IPS-18c (cell line): ENCODE results near the gene SLC50A1.

Source experiments
- H3K4me3 ChIP-seq: 2 replicates; pipeline ENCODE4 v1.7.0; 2013; ENCODE audit warnings: low read depth, mild to moderate bottlenecking, low read length, moderate library complexity; ENCODE audit not compliant: insufficient read depth
- H3K9me3 ChIP-seq: one replicate; pipeline ENCODE4 v1.6.1; 2013; ENCODE audit warnings: mild to moderate bottlenecking, low read length, moderate library complexity; ENCODE audit not compliant: control insufficient read depth, insufficient read depth

The SLC50A1 gene

GRCh38 chr1:155174324-155175280 is 39.0 kb downstream of the SLC50A1 start:
- no peaks in the 10 kb centered on the region for H3K9me3 ChIP-seq
- H3K4me3 ChIP-seq = peak overlapping the region; percentile 64

- no peaks in the 10 kb centered on the region for H3K9me3 ChIP-seq
- peak overlapping the region; percentile 64; the same call in 1 of the 2 replicates for H3K4me3 ChIP-seq
These were observed 39.8 kb downstream of the SLC50A1 start for GRCh38 chr1:155175281-155175926.

- Histone ChIP-seq H3K4me3 (no peak overlapping the region), H3K9me3 (no peaks in the 10 kb centered on the region)
These were observed 40.3 kb downstream of the SLC50A1 start for GRCh38 chr1:155175927-155176371.

- Histone ChIP-seq H3K9me3 (no peaks in the 10 kb centered on the region), H3K4me3 (no peak overlapping the region)
These were observed 41.0 kb downstream of the SLC50A1 start for GRCh38 chr1:155176544-155177071.

- H3K4me3 ChIP-seq = no peak overlapping the region
- H3K9me3 ChIP-seq = no peaks in the 10 kb centered on the region
These were observed 41.7 kb downstream of the SLC50A1 start for GRCh38 chr1:155177192-155177917.

- H3K9me3 ChIP-seq = no peaks in the 10 kb centered on the region
- H3K4me3 ChIP-seq = no peak overlapping the region
These were observed 42.2 kb downstream of the SLC50A1 start for GRCh38 chr1:155177918-155178281.

GRCh38 chr1:155178441-155179111 is 42.9 kb downstream of the SLC50A1 start:
- Histone ChIP-seq H3K9me3 (no peaks in the 10 kb centered on the region), H3K4me3 (no peak overlapping the region)

GRCh38 chr1:155179112-155180031 is 43.7 kb downstream of the SLC50A1 start:
- H3K4me3 ChIP-seq = no peak overlapping the region
- H3K9me3 ChIP-seq = no peaks in the 10 kb centered on the region

GRCh38 chr1:155181371-155182051 is 45.9 kb downstream of the SLC50A1 start:
- H3K4me3 ChIP-seq = no peak overlapping the region
- H3K9me3 ChIP-seq = no peaks in the 10 kb centered on the region

GRCh38 chr1:155182052-155182550 is 46.4 kb downstream of the SLC50A1 start:
- no peak overlapping the region for H3K4me3 ChIP-seq
- no peaks in the 10 kb centered on the region for H3K9me3 ChIP-seq

- Histone ChIP-seq H3K4me3 (no peak overlapping the region), H3K9me3 (no peaks in the 10 kb centered on the region)
These were observed 48.1 kb downstream of the SLC50A1 start for GRCh38 chr1:155183775-155184221.

- Histone ChIP-seq H3K9me3 (no peaks in the 10 kb centered on the region), H3K4me3 (no peak overlapping the region)
These were observed 48.7 kb downstream of the SLC50A1 start for GRCh38 chr1:155184351-155184811.

GRCh38 chr1:155184835-155185782 is 49.5 kb downstream of the SLC50A1 start:
- Histone ChIP-seq H3K4me3 (no peak overlapping the region), H3K9me3 (no peaks in the 10 kb centered on the region)

GRCh38 chr1:155185783-155186066 is 50.1 kb downstream of the SLC50A1 start:
- Histone ChIP-seq H3K4me3 (no peak overlapping the region), H3K9me3 (no peaks in the 10 kb centered on the region)
